WTC11 (cell line): Measurements from ENCODE around the gene GREB1. TPM values are rescaled to one million over a fixed set of nuclear protein-coding genes. Genes with fewer than 3 reads are reported as not detected.

ENCODE experiments used
- ATAC-seq: fragments of 200-7000 bp; cut with Tn5 transposase; 2 replicates; pipeline ENCODE4 v1.10.0; 2021; ENCODE audit warnings: mild to moderate bottlenecking, moderate library complexity
- CTCF ChIA-PET: fragments of 300-600 bp; sonication (Branson Sonifier 250); formaldehyde crosslinking; loops from one replicate; lab custom pipeline; 2021; ENCODE audit warnings: antibody characterized with exemption; lab: Charles Lee
- POLR2A ChIA-PET: fragments of 350-600 bp; sonication (Branson Sonifier 250); formaldehyde crosslinking; loops from one replicate; lab custom pipeline; 2021; ENCODE audit warnings: antibody characterized with exemption; lab: Charles Lee
- DNase-seq: peaks from one replicate; pipeline ENCODE4 v3.0.0; 2021; ENCODE audit warnings: low spot score
- H3K27ac Mint-ChIP-seq: 2 replicates; pipeline ENCODE4 v1.8.0; 2021; ENCODE audit warnings: mixed read lengths
- H3K27me3 Mint-ChIP-seq: 2 replicates; pipeline ENCODE4 v1.8.0; 2021; ENCODE audit warnings: low read depth, mild to moderate bottlenecking, moderate library complexity, mixed read lengths
- H3K36me3 Mint-ChIP-seq: 2 replicates; pipeline ENCODE4 v1.8.0; 2021; ENCODE audit warnings: mixed read lengths
- H3K4me1 Mint-ChIP-seq: 2 replicates; pipeline ENCODE4 v1.8.0; 2022; ENCODE audit warnings: mixed read lengths
- H3K4me3 Mint-ChIP-seq: 2 replicates; pipeline ENCODE4 v1.8.0; 2021; ENCODE audit warnings: mild to moderate bottlenecking, moderate library complexity, mixed read lengths
- H3K9me3 Mint-ChIP-seq: 2 replicates; pipeline ENCODE4 v1.8.0; 2021; ENCODE audit warnings: mixed read lengths
- ARID4B ChIP-seq: sonication (generic); formaldehyde crosslinking; IDR thresholded peaks from 2 replicates; pipeline ENCODE4 v1.8.0; 2023; ENCODE audit warnings: missing genetic modification reagents, mild to moderate bottlenecking, borderline replicate concordance
- ATF6 ChIP-seq: sonication (generic); formaldehyde crosslinking; IDR thresholded peaks from 2 replicates; pipeline ENCODE4 v1.8.1; 2023; ENCODE audit warnings: mild to moderate bottlenecking, missing genetic modification reagents
- EMX1 ChIP-seq: fragments of 250-450 bp; sonication (Bioruptor Pico); IDR thresholded peaks from 2 replicates; pipeline ENCODE4 v1.8.0; 2021; ENCODE audit warnings: mild to moderate bottlenecking
- ESRRA ChIP-seq: sonication (generic); formaldehyde crosslinking; IDR thresholded peaks from 2 replicates; pipeline ENCODE4 v1.8.1; 2022; ENCODE audit warnings: mild to moderate bottlenecking, missing genetic modification reagents, borderline replicate concordance
- FOXK1 ChIP-seq: sonication (generic); formaldehyde crosslinking; IDR thresholded peaks from 2 replicates; pipeline ENCODE4 v1.8.0; 2022; ENCODE audit warnings: mild to moderate bottlenecking, moderate library complexity, missing genetic modification reagents
- GRHL2 ChIP-seq: fragments of 250-450 bp; sonication (Bioruptor Pico); IDR thresholded peaks from 2 replicates; pipeline ENCODE4 v1.8.0; 2022; ENCODE audit warnings: mild to moderate bottlenecking, moderate library complexity; ENCODE audit not compliant: insufficient replicate concordance, severe bottlenecking
- IRF2 ChIP-seq: sonication (generic); formaldehyde crosslinking; IDR thresholded peaks from 2 replicates; pipeline ENCODE4 v1.8.0; 2022; ENCODE audit warnings: low read depth, missing genetic modification reagents, borderline replicate concordance
- JAZF1 ChIP-seq: fragments of 250-450 bp; sonication (Bioruptor Pico); IDR thresholded peaks from 2 replicates; pipeline ENCODE4 v1.9.0; 2021; ENCODE audit warnings: moderate library complexity, mild to moderate bottlenecking, inconsistent platforms
- KAT7 ChIP-seq: sonication (generic); formaldehyde crosslinking; IDR thresholded peaks from 2 replicates; pipeline ENCODE4 v1.8.1; 2023; ENCODE audit warnings: missing genetic modification reagents, mild to moderate bottlenecking, borderline replicate concordance
- MAX ChIP-seq: sonication (generic); formaldehyde crosslinking; IDR thresholded peaks from 2 replicates; pipeline ENCODE4 v1.8.0; 2022; ENCODE audit warnings: mild to moderate bottlenecking, missing genetic modification reagents
- NR2C2 ChIP-seq: sonication (generic); formaldehyde crosslinking; IDR thresholded peaks from 2 replicates; pipeline ENCODE4 v1.8.0; 2022; ENCODE audit warnings: mild to moderate bottlenecking, missing genetic modification reagents
- RELA ChIP-seq: sonication (generic); formaldehyde crosslinking; IDR thresholded peaks from 2 replicates; pipeline ENCODE4 v1.8.1; 2022; ENCODE audit warnings: missing genetic modification reagents, mild to moderate bottlenecking, borderline replicate concordance
- RORB ChIP-seq: fragments of 250-450 bp; sonication (Bioruptor Pico); IDR thresholded peaks from 2 replicates; pipeline ENCODE4 v1.9.0; 2021; ENCODE audit warnings: mild to moderate bottlenecking
- SMAD3 ChIP-seq: sonication (generic); formaldehyde crosslinking; IDR thresholded peaks from 2 replicates; pipeline ENCODE4 v1.8.0; 2022; ENCODE audit warnings: missing genetic modification reagents, mild to moderate bottlenecking, borderline replicate concordance
- SP1 ChIP-seq: sonication (generic); formaldehyde crosslinking; conservative IDR thresholded peaks from 2 replicates; pipeline ENCODE4 v1.8.1; 2022; ENCODE audit warnings: missing genetic modification reagents
- TEAD4 ChIP-seq: sonication (generic); formaldehyde crosslinking; IDR thresholded peaks from 2 replicates; pipeline ENCODE4 v1.8.0; 2022; ENCODE audit warnings: mild to moderate bottlenecking, missing genetic modification reagents
- total RNA-seq: library from RNA; stranded (reverse); gene quantifications from 3 replicates; pipeline ENCODE4 v1.2.3, GENCODE V29; 2021
- TF ChIP-seq, protein P1 (sequence below): fragments of 250-450 bp; sonication (Bioruptor Pico); IDR thresholded peaks from 2 replicates; pipeline ENCODE4 v1.9.0; 2021; ENCODE audit warnings: mild to moderate bottlenecking, borderline replicate concordance
- TF ChIP-seq, protein P2 (sequence below): fragments of 250-450 bp; sonication (Bioruptor Pico); IDR thresholded peaks from 2 replicates; pipeline ENCODE4 v1.9.0; 2021; ENCODE audit warnings: mild to moderate bottlenecking
- TF ChIP-seq, protein P3 (sequence below): fragments of 250-450 bp; sonication (Bioruptor Pico); conservative IDR thresholded peaks from 2 replicates; pipeline ENCODE4 v1.9.0; 2021; ENCODE audit warnings: mild to moderate bottlenecking

The GREB1 gene
- total RNA-seq, 1 experiment from 2014 or later: 35.7 TPM

- TF ChIP-seq ESRRA (no peak), TEAD4 (CRISPR knock-in tag) (no peak), RELA (no peak), JAZF1 (CRISPR knock-in tag) (no peak), SP1 (CRISPR knock-in tag) (no peak)
- TF ChIP-seq, protein P1, sequence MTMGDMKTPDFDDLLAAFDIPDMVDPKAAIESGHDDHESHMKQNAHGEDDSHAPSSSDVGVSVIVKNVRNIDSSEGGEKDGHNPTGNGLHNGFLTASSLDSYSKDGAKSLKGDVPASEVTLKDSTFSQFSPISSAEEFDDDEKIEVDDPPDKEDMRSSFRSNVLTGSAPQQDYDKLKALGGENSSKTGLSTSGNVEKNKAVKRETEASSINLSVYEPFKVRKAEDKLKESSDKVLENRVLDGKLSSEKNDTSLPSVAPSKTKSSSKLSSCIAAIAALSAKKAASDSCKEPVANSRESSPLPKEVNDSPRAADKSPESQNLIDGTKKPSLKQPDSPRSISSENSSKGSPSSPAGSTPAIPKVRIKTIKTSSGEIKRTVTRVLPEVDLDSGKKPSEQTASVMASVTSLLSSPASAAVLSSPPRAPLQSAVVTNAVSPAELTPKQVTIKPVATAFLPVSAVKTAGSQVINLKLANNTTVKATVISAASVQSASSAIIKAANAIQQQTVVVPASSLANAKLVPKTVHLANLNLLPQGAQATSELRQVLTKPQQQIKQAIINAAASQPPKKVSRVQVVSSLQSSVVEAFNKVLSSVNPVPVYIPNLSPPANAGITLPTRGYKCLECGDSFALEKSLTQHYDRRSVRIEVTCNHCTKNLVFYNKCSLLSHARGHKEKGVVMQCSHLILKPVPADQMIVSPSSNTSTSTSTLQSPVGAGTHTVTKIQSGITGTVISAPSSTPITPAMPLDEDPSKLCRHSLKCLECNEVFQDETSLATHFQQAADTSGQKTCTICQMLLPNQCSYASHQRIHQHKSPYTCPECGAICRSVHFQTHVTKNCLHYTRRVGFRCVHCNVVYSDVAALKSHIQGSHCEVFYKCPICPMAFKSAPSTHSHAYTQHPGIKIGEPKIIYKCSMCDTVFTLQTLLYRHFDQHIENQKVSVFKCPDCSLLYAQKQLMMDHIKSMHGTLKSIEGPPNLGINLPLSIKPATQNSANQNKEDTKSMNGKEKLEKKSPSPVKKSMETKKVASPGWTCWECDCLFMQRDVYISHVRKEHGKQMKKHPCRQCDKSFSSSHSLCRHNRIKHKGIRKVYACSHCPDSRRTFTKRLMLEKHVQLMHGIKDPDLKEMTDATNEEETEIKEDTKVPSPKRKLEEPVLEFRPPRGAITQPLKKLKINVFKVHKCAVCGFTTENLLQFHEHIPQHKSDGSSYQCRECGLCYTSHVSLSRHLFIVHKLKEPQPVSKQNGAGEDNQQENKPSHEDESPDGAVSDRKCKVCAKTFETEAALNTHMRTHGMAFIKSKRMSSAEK (CRISPR knock-in tag): no peak
- TF ChIP-seq, protein P2, sequence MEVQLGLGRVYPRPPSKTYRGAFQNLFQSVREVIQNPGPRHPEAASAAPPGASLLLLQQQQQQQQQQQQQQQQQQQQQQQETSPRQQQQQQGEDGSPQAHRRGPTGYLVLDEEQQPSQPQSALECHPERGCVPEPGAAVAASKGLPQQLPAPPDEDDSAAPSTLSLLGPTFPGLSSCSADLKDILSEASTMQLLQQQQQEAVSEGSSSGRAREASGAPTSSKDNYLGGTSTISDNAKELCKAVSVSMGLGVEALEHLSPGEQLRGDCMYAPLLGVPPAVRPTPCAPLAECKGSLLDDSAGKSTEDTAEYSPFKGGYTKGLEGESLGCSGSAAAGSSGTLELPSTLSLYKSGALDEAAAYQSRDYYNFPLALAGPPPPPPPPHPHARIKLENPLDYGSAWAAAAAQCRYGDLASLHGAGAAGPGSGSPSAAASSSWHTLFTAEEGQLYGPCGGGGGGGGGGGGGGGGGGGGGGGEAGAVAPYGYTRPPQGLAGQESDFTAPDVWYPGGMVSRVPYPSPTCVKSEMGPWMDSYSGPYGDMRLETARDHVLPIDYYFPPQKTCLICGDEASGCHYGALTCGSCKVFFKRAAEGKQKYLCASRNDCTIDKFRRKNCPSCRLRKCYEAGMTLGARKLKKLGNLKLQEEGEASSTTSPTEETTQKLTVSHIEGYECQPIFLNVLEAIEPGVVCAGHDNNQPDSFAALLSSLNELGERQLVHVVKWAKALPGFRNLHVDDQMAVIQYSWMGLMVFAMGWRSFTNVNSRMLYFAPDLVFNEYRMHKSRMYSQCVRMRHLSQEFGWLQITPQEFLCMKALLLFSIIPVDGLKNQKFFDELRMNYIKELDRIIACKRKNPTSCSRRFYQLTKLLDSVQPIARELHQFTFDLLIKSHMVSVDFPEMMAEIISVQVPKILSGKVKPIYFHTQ: no peak
- POLR2A ChIA-PET: no interaction called here
- DNase-seq: no peak
- Mint-ChIP-seq H3K36me3 (peaks cover 80% of the 10 kb centered on the region), H3K9me3 (peaks cover 13% of the 10 kb centered on the region), H3K27me3 (no peaks in the 10 kb centered on the region), H3K4me3 (no peak overlapping the region), H3K4me1 (peaks cover 6% of the 10 kb centered on the region; the same call in 1 of the 2 replicates), H3K27ac (no peak overlapping the region)
- CTCF ChIA-PET: interaction anchor here (1.7 kb wide), 1 partner anchor 40 kb away, joined by 3 read pairs; no protein-coding TSS in a partner anchor
- no peak for ATAC-seq
Measured at GRCh38 chr2:11629215-11629614, 95.4 kb downstream of the GREB1 start.

GRCh38 chr2:11629851-11630250 is 96.0 kb downstream of the GREB1 start:
- no peaks in the 10 kb centered on the region for H3K27me3 Mint-ChIP-seq
- DNase-seq (no peak), ATAC-seq (no peak)
- H3K4me1 Mint-ChIP-seq: peaks cover 6% of the 10 kb centered on the region; the same call in 1 of the 2 replicates
- ChIA-PET POLR2A (no interaction called here), CTCF (interaction anchor here (0.9 to 1.7 kb wide), 3 partner anchors 41 to 212 kb away, joined by 3 to 5 read pairs (median 5); no protein-coding TSS in a partner anchor)
- peaks cover 13% of the 10 kb centered on the region for H3K9me3 Mint-ChIP-seq
- H3K27ac Mint-ChIP-seq: peak overlapping the region; percentile 15; the same call in 1 of the 2 replicates
- no peak overlapping the region for H3K4me3 Mint-ChIP-seq
- peaks cover 81% of the 10 kb centered on the region for H3K36me3 Mint-ChIP-seq
- TF ChIP-seq RORB (no peak), IRF2 (CRISPR knock-in tag) (no peak), NR2C2 (no peak), EMX1 (CRISPR knock-in tag) (no peak), ATF6 (CRISPR knock-in tag) (no peak), KAT7 (CRISPR knock-in tag) (no peak), GRHL2 (CRISPR knock-in tag) (no peak), ARID4B (CRISPR knock-in tag) (no peak), FOXK1 (no peak), MAX (CRISPR knock-in tag) (no peak), SMAD3 (CRISPR knock-in tag) (no peak)
- TF ChIP-seq, protein P3, sequence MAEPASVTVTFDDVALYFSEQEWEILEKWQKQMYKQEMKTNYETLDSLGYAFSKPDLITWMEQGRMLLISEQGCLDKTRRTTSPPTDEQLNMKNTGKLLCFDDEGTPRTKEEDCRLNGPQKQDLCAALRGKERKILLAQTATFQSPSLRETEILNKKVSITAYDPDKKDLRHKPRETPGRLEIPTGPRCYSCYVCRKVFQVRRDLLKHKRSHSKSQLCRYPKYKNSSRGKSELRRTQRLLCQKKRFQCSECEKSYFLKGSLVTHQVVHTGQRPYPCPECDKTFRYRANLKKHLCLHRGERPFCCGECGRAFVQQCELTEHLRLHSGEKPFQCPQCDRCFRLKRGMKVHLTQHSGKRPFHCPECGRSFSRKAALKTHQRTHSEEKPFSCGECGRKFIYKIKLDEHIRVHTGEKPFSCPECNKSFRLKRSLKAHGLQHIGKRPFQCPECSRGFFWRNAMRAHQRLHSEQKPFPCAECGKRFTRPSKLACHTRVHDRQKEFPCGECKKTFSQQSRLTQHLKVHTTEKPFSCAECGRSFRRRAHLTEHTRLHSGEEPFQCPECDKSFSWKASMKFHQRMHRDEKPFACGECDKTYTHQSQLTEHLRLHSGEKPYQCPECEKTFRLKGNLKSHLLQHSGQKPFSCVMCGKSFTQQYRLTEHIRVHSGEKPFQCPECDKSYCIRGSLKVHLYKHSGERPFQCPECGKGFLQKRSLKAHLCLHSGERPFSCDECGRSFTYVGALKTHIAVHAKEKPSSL: no peak
